H1 (cell line): ENCODE results near the gene CUEDC2. TPM values are rescaled to one million over a fixed set of nuclear protein-coding genes. Genes with fewer than 3 reads are reported as not detected.

Experiments
- JUND ChIP-seq: IDR thresholded peaks from 2 replicates; pipeline ENCODE4 v1.6.1; 2011; ENCODE audit warnings: mild to moderate bottlenecking, improper control_type of control experiment, low read length
- polyA plus RNA-seq, 7 experiments: library from polyadenylated mRNA; depleted of rRNA in 3 of 7; stranded (reverse) in 5 of 7; unstranded in 2 of 7; fragments of >200 nt in 5 of 7; fragments of 200-250 nt in 2 of 7; gene quantifications; 1 replicate in 5 of 7; 2 replicates in 1 of 7; 4 replicates in 1 of 7; pipeline versions ENCODE4 v1.2.1 to v1.2.3, GENCODE V29; 2011 to 2013; ENCODE audit warnings: missing spikeins in 2 of 7, mixed read lengths in 2 of 7
- total RNA-seq: library from RNA; stranded (reverse); fragmentation: NEBNext Ultra II Directional; extraction: Animal tissue kit (Norgen Biotek cat#: 25700); gene quantifications from 2 replicates; pipeline ENCODE4 v1.2.1, GENCODE V29; 2021
- TF ChIP-seq, protein P1 (sequence below): fragments of 300-600 bp; sonication (generic); IDR thresholded peaks from 2 replicates; pipeline ENCODE4 v1.7.1; 2012; ENCODE audit warnings: low read length, moderate library complexity, mild to moderate bottlenecking, inconsistent platforms; ENCODE audit not compliant: insufficient replicate concordance

CUEDC2 gene
- total and polyA plus RNA-seq, 2 of the 8 experiments (the other 6 are each of a cell fraction or from before 2014, with no cell fraction given), result 41.7 to 55.2 TPM

DNA sequence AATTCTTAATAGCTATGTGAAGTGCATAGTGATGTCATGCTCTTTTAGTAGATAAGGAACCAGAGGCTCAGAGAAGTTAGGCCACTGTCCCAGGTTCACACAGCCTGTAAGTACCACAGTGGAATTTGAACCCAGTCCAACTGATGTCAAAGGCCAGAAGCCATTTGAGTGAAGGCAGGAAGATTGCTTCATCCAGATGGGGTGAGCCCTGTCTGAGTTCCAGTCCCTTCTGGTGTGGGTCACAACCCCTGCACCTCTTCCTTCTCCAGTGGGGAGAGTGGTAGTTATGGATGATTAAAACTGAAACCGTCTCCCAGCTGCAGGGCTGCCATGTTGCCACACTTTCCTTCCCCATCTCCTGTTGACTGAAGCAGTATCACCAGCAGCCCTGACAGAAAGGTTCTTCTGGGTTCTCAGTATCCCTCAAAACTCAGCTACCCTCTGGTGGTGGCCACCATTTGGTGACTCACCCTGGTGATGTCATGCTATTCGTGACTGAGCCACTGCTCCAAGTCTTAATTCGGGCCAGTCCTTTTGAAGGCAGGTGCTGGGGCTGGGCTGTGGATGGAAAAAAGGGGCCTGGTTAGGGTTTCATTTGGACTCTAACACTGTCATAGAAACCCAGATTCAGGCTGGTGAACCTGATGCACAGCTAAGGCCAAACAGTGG is 20.4 kb upstream of the CUEDC2 start (continued):
- TF ChIP-seq, protein P1, sequence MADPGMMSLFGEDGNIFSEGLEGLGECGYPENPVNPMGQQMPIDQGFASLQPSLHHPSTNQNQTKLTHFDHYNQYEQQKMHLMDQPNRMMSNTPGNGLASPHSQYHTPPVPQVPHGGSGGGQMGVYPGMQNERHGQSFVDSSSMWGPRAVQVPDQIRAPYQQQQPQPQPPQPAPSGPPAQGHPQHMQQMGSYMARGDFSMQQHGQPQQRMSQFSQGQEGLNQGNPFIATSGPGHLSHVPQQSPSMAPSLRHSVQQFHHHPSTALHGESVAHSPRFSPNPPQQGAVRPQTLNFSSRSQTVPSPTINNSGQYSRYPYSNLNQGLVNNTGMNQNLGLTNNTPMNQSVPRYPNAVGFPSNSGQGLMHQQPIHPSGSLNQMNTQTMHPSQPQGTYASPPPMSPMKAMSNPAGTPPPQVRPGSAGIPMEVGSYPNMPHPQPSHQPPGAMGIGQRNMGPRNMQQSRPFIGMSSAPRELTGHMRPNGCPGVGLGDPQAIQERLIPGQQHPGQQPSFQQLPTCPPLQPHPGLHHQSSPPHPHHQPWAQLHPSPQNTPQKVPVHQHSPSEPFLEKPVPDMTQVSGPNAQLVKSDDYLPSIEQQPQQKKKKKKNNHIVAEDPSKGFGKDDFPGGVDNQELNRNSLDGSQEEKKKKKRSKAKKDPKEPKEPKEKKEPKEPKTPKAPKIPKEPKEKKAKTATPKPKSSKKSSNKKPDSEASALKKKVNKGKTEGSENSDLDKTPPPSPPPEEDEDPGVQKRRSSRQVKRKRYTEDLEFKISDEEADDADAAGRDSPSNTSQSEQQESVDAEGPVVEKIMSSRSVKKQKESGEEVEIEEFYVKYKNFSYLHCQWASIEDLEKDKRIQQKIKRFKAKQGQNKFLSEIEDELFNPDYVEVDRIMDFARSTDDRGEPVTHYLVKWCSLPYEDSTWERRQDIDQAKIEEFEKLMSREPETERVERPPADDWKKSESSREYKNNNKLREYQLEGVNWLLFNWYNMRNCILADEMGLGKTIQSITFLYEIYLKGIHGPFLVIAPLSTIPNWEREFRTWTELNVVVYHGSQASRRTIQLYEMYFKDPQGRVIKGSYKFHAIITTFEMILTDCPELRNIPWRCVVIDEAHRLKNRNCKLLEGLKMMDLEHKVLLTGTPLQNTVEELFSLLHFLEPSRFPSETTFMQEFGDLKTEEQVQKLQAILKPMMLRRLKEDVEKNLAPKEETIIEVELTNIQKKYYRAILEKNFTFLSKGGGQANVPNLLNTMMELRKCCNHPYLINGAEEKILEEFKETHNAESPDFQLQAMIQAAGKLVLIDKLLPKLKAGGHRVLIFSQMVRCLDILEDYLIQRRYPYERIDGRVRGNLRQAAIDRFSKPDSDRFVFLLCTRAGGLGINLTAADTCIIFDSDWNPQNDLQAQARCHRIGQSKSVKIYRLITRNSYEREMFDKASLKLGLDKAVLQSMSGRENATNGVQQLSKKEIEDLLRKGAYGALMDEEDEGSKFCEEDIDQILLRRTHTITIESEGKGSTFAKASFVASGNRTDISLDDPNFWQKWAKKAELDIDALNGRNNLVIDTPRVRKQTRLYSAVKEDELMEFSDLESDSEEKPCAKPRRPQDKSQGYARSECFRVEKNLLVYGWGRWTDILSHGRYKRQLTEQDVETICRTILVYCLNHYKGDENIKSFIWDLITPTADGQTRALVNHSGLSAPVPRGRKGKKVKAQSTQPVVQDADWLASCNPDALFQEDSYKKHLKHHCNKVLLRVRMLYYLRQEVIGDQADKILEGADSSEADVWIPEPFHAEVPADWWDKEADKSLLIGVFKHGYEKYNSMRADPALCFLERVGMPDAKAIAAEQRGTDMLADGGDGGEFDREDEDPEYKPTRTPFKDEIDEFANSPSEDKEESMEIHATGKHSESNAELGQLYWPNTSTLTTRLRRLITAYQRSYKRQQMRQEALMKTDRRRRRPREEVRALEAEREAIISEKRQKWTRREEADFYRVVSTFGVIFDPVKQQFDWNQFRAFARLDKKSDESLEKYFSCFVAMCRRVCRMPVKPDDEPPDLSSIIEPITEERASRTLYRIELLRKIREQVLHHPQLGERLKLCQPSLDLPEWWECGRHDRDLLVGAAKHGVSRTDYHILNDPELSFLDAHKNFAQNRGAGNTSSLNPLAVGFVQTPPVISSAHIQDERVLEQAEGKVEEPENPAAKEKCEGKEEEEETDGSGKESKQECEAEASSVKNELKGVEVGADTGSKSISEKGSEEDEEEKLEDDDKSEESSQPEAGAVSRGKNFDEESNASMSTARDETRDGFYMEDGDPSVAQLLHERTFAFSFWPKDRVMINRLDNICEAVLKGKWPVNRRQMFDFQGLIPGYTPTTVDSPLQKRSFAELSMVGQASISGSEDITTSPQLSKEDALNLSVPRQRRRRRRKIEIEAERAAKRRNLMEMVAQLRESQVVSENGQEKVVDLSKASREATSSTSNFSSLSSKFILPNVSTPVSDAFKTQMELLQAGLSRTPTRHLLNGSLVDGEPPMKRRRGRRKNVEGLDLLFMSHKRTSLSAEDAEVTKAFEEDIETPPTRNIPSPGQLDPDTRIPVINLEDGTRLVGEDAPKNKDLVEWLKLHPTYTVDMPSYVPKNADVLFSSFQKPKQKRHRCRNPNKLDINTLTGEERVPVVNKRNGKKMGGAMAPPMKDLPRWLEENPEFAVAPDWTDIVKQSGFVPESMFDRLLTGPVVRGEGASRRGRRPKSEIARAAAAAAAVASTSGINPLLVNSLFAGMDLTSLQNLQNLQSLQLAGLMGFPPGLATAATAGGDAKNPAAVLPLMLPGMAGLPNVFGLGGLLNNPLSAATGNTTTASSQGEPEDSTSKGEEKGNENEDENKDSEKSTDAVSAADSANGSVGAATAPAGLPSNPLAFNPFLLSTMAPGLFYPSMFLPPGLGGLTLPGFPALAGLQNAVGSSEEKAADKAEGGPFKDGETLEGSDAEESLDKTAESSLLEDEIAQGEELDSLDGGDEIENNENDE, result no peak
- 0 out of 2 replicates have a peak, but pooled peaks have one; percentile 19 for TF ChIP-seq JUND
